ENCODE results near the gene RIOK3.
"Not testable (repeated sequence)": the region's sequence is repeated elsewhere in the genome, so short reads cannot be mapped to it uniquely, and the experiment has no call there.

RIOK3 gene

DNA sequence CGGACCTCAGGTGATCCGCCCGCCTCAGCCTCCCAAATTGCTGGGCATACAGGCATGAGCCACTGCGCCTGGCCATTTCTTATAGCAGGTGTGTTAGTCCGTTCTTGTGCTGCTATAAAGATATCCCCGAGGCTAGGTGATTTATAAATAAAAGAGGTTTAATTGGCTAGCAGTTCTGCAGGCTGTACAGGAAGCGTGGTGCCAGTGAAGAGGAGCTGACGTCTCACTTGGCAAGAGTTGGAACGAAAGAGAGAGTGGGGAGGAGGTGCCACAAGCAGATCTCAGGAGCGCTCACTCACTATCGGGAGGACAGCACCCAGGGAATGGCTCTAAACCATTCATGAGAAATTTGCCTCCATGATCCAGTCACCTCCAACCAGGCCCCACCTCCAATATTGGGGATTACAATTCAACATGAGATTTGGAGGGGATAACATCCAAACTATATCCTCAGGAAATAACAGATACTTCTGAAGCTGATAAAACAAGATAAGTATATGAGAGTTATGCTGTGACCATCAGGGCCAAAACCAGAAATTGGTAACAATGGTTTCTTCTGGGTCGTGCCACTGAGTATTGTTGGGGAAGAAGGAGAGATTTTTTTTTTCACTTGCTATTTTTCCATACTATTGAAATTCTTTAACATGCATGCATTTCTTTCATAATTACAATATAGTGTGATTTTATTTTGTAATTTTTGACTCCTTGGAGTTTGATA lies 42.8 kb downstream of the RIOK3 start:
- DNase-seq (ENCODE audit: low read depth) = no peak

DNA sequence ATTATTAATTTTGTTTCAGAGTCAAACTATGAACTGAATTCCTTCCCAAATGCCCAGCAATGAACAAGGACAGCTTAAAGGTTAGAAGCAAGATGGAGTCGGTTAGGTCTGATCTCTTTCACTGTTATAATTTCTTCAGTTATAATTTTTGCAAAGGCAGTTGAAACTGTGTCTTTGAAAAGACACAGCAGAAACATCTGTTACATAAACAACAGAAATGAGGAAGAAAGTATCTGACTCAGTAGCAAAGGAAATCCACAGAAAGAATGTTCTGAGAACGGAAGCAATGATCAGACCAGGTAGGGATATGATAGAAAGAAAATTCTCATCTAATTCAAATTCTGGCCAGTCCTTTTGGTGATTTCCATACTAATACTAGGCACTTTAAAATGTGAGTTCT lies 45.0 kb downstream of the RIOK3 start:
- no peak for DNase-seq (ENCODE audit: low read depth)

DNA sequence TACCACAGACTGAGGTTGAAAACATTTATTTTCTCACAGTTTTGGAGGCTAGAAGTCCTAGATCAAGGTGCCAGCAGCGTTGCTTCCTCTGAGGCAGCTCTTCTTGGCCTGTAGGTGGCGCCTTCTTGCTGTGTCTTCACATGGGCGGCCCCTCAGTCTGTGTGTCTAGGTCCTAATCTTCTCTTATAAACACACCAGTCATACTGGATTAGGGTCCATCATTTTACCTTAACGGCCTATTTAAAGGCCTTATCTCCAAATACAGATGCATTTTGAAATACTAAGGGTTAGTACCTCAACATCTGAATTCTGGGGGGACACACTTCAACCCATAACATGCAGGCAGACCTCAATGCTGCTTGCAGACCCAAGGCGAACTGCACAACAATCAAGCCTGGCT lies 45.8 kb downstream of the RIOK3 start:
- peak; percentile 82 for DNase-seq (ENCODE audit: low read depth)

DNA sequence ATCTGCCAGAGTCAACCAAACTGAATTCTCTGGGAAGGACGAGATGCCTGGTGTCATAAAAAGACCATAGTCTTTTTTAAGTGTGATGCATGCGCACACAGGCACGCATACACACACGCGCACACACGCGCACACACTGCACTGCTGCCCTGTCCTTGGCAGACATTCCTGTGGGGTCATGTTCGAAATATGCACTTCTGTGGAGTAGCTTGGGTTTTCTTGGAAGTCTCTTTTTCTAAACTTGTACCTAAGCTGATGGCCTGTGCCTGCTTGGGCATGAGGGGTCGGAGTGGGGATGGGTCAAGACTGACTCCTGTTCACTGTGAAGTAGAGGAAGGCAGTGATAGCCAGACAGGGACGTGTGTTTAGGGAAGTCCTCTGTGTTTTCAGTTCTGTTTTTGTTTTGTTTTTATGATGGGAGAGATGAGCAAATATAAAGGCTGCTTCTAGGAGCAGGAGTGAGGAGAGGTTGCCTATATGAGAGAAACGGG lies 46.2 kb downstream of the RIOK3 start:
- peak; percentile 57 for DNase-seq (ENCODE audit: low read depth)

DNA sequence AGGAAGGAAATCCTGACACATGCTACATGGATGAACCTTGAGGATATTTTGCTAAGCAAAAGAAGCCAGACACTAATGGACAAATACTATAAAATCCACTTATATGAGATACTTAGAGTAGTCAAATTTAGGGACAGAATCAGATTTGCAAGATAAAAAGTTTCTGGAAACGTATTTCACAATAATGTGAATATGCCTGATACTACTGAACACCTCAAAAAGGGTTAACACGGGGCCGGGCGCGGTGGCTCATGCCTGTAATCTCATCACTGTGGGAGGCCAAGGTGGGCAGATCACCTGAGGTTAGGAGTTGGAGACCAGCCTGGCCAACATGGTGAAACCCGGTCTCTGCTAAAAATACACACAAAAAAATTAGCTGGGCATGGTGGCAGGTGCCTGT lies 48.5 kb downstream of the RIOK3 start:
- DNase-seq (ENCODE audit: low read depth) = no peak

DNA sequence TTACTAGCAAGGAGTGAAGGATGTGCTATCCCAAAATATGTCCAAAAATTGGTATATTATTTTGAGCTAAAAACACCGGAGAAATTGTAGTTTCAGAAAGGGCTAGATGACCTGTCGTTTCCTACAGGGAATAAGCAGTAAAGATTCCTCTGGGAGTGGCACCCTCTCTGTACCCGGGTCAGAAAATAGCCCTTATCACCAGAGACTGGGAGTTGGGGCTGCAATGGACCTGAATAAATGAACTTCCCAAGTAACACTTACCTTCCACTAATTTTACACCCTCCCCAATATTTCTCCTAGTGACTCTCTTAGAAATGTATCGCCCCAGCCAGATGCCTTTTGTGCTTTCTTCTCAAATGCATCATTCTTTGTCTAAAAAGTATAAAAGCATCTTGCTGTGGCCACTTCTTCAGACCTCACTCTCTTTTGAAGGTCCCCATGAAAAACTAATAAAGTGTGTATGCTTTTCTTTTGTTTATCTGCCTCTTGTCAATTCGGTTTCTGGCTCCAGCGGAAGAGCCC lies 49.5 kb downstream of the RIOK3 start:
- no peak for DNase-seq (ENCODE audit: low read depth)

DNA sequence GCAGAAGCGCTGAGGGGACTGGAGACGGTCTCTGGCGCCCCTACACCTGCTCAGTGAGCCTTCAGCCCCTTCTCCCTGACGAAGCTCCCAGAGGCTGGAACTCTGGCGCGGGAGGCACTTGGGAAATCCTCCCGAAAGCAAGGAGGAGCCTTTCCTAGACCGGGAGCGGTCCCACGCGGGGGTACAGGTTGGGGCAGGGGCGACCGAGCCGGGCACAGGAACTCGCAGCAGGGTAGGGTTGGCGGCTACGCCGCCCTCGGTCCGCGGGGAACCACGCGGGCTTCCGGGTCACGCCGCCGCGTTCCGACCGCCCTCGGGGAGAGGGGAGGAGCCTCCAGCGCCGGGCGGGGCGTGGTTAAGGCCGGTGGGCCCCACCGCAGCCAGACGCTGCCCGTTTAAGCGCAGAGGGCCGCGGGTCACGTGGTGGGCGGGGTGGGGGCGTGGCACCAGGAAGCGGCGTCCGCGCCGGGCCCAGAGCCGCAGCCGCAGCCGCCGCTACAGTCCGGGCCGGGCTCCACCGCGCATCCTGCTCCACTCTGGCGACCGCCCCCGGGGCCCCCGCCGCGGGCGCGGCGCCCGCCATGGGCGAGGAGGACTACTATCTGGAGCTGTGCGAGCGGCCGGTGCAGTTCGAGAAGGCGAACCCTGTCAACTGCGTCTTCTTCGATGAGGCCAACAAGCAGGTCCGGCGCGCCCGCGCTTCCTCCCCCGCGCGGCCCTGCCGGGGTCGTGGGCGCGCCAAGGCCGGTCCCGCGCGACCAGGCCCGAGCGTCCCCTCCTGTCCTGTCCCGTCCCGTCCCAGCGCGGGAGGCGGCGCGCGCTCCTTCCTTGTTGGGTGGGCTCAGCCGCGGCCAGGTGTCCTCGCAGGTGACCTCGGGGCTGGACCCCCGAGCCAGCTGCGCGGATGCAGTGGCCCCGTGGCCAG lies 50.2 kb downstream of the RIOK3 start, which contains the start of gene RMC1:
TSS of gene RMC1 (plus strand) at position 474 of the 925 bp plus-strand sequence. CDS start at position 582, 108 bp downstream.
- DNase-seq (ENCODE audit: low read depth) = peak; percentile 91

DNA sequence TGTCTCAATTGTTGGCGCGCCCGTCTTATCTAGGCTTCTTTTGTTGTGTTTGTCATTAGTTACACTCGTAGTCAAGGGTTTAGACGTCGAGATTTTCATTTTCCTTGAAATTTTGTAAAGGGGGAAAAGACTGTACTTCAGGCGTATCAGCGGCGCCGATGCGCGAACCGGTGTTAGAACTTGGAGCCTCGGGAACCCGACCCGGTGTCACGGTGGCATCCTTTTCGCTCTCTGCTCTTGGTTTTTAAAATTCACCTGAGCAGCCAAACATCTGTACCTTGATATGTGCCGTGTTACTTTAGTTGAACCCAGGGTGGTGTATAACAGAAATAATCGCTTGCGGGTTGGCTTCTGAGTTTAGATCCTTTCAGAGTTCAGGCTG lies 50.9 kb downstream of the RIOK3 start:
- DNase-seq (ENCODE audit: low read depth) = peak; percentile 11

DNA sequence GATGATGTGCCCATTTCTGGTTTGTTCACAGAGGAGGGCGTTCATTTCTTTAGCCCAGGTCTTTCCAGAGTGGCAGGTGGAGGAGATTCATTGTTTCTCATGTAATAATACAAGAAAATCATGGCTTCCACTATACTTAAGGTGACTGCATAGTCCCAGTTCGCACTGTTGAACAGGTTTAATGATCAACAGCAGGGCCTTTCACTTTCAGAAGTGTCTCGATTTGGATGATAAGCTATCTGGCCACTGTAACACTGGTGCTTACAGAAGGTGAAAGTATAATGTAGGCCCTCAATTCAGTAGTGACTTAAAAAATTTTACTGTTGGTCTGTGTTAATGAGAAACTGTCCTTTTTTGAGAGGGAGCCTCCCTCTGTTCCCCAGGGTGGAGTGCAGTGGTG lies 51.6 kb downstream of the RIOK3 start:
- no peak for DNase-seq (ENCODE audit: low read depth)

DNA sequence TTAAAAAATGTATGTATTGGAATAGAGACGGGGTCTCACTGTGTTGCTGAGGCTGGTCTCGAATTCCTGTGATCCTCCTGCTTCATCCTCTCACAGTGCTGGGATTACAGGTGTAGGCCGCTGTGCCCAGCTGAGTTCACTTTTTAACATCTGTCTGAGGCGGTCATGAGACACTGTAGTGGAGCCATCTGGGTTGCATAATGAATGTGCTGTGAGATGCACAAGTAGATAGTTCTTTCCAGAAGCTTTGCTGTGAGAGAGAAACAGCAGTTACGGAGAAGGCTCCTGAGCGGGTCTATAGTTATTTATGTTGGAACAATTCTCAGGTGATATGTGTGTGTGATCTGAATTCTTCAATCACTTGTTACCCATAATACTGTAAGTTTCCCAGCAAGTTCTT lies 53.3 kb downstream of the RIOK3 start:
- DNase-seq (ENCODE audit: low read depth) = no peak

DNA sequence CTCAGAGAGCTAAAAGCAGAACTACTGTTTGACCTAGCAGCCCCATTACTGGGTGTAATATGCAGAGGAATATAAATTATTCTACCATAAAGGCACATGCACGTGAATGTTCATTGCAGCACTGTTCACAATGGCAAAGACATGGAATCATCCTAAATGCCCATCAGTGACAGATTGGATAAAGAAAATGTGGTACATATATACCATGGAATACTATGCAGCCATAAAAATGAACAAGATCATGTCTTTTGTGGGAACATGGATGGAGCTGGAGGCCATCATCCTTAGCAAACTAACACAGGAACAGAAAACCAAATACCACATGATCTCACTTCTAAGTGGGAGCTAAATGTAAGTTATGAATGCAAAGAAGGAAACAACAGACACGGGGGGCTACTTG lies 57.8 kb downstream of the RIOK3 start:
- not testable (repeated sequence) for DNase-seq (ENCODE audit: low read depth)

DNA sequence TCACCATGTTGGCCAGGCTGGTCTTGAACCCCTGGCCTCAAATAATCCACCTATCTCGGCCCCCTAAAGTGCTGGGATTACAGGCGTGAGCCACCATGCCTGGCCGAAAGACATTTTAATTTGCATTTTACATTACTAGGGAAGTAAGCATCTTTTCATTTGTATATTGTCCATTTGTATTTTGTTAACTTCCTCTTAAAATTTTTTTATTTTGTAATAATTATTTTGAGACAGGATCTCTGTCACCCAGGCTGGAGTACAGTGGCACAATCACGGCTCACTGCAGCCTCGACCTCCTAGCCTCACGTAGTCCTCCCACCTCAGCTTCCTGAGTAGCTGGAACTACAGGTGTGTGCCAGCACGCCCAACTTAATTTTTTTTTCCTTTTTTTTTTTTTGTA lies 59.1 kb downstream of the RIOK3 start:
- DNase-seq (ENCODE audit: low read depth) = not testable (repeated sequence)

DNA sequence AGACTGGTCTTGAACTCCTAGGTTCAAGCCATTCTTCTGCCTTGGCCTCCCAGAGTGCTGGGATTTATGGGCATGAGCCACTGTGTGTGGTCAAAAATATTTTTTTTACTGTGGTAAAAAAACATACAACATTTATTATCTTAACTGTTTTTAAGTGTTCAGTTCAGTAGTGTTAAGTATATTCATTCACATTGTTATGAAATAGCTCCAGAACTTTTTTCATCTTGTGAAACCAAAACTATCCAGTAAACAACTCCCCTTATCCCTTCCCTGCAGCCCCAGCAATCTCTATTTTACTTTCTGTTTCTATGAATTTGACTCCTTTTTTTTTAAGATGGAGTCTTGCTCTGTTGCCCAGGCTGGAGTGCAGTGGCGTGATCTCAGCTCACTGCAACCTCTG lies 59.6 kb downstream of the RIOK3 start:
- DNase-seq (ENCODE audit: low read depth) = peak; percentile 55

DNA sequence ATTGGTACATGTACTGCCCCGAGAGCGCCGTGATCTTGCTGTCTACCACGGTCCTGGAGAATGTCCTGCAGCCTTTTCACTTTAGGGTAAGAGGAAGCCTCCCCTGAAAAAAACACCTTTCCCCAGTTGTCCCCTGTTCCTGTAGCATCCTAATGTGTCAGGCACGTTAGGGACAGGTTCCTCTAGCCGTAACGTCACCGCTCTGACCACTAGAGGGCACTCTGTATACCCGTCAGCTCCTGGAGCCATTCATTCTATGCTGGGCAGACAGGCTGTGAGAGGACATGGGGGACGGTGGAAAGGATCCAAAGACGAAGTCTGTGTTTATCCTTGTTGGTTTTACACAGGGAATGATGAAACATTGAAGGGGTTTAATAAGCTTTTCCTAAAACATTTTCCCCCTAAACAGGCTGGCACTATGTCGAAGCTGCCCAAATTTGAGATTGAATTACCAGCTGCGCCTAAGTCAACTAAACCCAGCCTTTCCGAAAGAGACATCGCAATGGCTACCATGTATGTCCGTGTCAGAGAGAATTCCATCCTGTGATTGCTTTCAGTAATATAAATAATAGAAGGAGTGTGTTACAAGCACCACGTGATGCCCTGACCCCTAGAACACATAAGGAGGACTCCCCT lies 62.9 kb downstream of the RIOK3 start:
- peak; percentile 83 for DNase-seq (ENCODE audit: low read depth)

DNA sequence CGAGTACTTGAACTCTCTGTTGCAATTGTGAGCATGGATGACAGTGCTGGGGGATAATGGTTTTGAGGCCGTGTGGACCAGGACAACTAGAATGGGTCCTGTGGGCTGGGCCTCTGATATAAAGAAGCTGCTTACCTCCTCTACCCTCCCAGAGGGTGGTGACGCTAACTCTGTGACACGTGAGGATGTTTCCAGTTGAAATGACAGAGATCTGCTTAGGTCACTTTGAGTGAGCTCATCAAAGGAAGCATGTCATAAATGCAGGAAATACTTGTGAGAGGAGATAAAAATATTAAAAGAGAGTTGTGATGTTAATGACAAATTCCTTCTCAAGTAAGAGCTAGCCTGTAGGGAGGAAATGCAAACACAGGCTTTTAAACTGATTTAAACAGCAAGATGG lies 66.6 kb downstream of the RIOK3 start:
- DNase-seq (ENCODE audit: low read depth) = peak; percentile 69

DNA sequence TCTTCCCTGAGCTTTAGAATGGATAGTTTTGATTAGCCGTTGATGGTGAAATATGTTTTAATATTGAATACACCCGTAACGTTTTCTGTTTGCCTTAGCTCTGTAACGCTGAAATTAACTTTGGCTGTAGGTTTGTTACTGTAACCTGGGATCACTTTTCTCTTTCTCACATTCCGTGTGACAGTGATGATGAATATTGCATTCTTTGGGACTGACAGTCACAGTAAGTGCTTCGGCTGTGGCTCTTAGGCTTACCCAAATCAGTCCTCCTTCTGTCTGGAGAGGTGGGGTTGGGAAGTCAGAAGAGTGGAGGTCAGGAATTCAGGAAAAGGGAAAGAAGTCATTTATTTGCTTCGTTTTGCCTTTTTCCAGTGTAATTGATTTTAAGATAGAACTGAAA lies 68.2 kb downstream of the RIOK3 start:
- peak; percentile 33 for DNase-seq (ENCODE audit: low read depth)

DNA sequence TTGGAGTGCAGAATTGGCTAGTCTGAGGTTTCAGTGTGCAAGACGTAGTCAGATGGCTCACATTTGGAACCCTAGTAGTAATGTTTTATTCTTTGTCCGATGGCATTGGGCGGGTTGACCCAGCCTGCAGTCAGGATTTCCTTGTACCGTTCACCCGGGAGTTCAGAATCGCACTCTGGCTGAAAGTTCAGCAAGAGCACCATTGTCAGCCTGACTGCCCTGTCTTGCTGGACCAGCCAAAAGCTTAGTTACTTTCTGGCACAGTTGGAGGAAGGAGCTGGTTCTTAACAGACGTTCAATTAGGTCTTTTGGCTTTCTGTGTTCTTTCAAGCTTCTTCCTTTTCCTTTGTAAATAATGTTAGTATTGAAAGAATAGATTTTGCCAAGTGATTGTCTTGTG lies 68.8 kb downstream of the RIOK3 start:
- DNase-seq (ENCODE audit: low read depth) = no peak

DNA sequence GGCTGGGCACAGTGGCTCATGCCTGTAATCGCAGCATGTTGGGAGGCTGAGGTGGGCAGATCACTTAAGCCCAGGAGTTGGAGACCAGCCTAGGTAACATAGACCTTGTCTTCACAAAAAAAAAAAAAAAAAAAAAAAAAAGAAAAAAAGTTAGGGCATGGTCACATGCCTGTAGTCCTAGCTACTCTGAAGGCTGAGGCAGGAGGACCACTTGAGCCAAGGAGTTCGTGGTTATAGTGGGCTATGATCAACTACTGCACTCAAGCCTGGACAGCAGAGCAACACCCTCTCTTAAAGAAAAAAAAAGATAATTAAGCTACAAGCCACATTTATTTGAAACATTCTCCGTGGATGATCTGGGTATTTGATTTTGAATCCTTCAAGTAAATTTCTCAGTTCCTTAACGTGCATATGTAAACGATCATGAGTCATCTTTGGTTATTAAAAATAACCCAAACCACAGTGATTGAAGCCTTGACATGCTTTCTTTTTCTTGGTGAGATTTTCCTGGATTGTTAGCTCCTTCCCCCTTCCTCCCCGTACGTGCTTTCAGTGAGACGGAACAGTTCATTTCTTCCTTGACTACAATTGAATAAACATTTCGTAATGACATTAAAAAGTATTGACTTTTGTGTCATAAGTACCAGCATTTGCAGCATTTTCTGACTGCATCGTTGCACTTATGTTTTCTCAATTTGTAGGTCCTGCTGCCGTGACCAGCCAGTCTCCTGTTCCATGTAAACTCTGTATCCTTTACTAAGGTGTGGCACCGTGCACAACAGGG lies 70.5 kb downstream of the RIOK3 start:
- DNase-seq (ENCODE audit: low read depth) = peak; percentile 86

DNA sequence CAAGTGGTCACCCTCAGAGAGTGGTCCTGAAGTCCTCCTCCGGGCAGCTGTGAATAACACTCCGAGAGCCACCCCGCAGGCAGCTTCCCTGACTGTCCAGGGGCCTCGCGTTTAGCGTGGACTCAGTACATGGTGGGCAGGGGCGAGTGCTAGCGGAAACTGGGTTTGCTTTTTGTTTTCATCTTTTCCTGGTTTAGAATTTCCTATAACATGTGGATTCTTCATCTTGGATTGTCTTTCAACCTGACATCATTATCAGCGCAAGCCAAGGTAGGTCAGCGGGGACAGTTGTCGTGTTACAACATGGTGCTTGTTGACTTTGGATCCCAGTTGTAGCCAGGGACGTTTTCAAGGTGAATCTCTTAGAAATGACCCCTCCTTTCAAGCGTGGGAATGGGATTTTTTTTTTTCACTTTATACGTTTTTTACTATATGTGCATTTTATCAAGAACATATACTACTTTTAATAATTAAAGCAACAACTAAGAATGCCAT lies 71.2 kb downstream of the RIOK3 start:
- DNase-seq (ENCODE audit: low read depth) = no peak

DNA sequence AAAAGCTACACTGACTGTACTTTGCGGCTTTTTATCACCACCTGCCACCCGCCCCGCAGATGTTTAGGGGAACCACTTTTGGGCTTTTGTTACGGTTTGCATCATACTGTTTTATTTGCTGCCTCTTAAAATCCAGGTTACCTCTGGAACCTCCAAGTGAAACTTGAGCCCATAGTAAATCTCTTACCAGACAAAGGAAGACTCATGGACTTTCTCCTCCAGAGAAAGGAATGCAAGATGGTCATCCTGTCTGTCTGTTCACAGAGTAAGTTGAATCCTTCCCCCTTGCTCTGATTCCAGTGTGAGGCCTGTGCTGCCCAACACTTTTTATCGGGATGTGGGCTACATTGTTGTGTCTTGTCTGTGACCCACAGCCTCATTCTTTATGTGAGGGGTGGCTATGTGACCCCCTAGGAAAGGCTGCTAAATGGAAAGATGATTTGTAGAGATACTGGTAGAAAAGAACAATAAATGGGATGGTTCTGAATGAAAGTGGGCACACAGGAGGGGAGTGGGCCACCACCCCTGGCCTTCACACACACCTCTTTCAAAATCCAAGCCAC lies 73.5 kb downstream of the RIOK3 start:
- DNase-seq (ENCODE audit: low read depth) = peak; percentile 54

Measured in EH (cell line).